Karpas-422 (cell line): ENCODE data around the gene KIRREL3. TPM values are rescaled to one million over a fixed set of nuclear protein-coding genes. Genes with fewer than 3 reads are reported as not detected.
"Not testable (repeated sequence)": the region's sequence is repeated elsewhere in the genome, so short reads cannot be mapped to it uniquely, and the experiment has no call there.

Source experiments
- DNase-seq: peaks from one replicate; pipeline ENCODE4 v3.0.0-alpha.2; 2015
- H2AFZ ChIP-seq: fragments of 200-600 bp; sonication (generic); 2 replicates; pipeline ENCODE4 v1.6.1; 2014; ENCODE audit warnings: antibody characterized with exemption, low read length, mixed read lengths
- H3K27ac ChIP-seq: fragments of 200-600 bp; sonication (generic); 2 replicates; pipeline ENCODE4 v1.5.1; 2014; ENCODE audit warnings: mild to moderate bottlenecking, low read length, moderate library complexity
- H3K27me3 ChIP-seq: fragments of 200-600 bp; sonication (generic); 2 replicates; pipeline ENCODE4 v1.6.1; 2014; ENCODE audit warnings: low read length, mixed read lengths
- H3K36me3 ChIP-seq: fragments of 200-600 bp; sonication (generic); 2 replicates; pipeline ENCODE4 v1.6.1; 2014; ENCODE audit warnings: low read length, mixed read lengths; ENCODE audit not compliant: insufficient read depth
- H3K4me1 ChIP-seq: fragments of 200-600 bp; sonication (generic); 2 replicates; pipeline ENCODE4 v1.6.1; 2014; ENCODE audit warnings: mild to moderate bottlenecking, low read length, mixed read lengths
- H3K4me2 ChIP-seq: fragments of 200-600 bp; sonication (generic); 2 replicates; pipeline ENCODE4 v1.6.1; 2014; ENCODE audit warnings: low read length, low read depth, mild to moderate bottlenecking; ENCODE audit not compliant: poor library complexity, severe bottlenecking
- H3K4me3 ChIP-seq: fragments of 200-600 bp; sonication (generic); 2 replicates; pipeline ENCODE4 v1.5.1; 2014; ENCODE audit warnings: mild to moderate bottlenecking, antibody characterized with exemption, low read length, mixed read lengths
- H3K79me2 ChIP-seq: fragments of 200-600 bp; sonication (generic); 2 replicates; pipeline ENCODE4 v1.6.1; 2014; ENCODE audit warnings: mild to moderate bottlenecking, low read length, mixed read lengths
- H3K9ac ChIP-seq: fragments of 200-600 bp; sonication (generic); 2 replicates; pipeline ENCODE4 v1.6.0; 2014; ENCODE audit warnings: low read length
- H3K9me2 ChIP-seq: fragments of 200-600 bp; sonication (generic), shearing (Covaris generic); replicated peaks from 2 replicates; pipeline ENCODE4 v1.6.0; 2014; ENCODE audit warnings: mild to moderate bottlenecking, low read length, moderate library complexity; ENCODE audit not compliant: insufficient read depth
- H3K9me3 ChIP-seq: fragments of 300-700, 200-600 bp; sonication (generic); 2 replicates; pipeline ENCODE4 v1.6.1; 2014; ENCODE audit warnings: low read length, mixed read lengths
- H4K20me1 ChIP-seq: fragments of 200-600 bp; sonication (generic); 2 replicates; pipeline ENCODE4 v1.6.1; 2014; ENCODE audit warnings: mild to moderate bottlenecking, antibody characterized with exemption, low read length, low read depth; ENCODE audit not compliant: insufficient read depth
- total RNA-seq: library from RNA; depleted of rRNA; stranded (reverse); fragments of >200 nt; shearing (Covaris generic); gene quantifications from 2 replicates; pipeline ENCODE4 v1.2.3, GENCODE V29; 2014; ENCODE audit warnings: low replicate concordance

The KIRREL3 gene
- total RNA-seq, 1 experiment from 2014 or later: not detected

DNA sequence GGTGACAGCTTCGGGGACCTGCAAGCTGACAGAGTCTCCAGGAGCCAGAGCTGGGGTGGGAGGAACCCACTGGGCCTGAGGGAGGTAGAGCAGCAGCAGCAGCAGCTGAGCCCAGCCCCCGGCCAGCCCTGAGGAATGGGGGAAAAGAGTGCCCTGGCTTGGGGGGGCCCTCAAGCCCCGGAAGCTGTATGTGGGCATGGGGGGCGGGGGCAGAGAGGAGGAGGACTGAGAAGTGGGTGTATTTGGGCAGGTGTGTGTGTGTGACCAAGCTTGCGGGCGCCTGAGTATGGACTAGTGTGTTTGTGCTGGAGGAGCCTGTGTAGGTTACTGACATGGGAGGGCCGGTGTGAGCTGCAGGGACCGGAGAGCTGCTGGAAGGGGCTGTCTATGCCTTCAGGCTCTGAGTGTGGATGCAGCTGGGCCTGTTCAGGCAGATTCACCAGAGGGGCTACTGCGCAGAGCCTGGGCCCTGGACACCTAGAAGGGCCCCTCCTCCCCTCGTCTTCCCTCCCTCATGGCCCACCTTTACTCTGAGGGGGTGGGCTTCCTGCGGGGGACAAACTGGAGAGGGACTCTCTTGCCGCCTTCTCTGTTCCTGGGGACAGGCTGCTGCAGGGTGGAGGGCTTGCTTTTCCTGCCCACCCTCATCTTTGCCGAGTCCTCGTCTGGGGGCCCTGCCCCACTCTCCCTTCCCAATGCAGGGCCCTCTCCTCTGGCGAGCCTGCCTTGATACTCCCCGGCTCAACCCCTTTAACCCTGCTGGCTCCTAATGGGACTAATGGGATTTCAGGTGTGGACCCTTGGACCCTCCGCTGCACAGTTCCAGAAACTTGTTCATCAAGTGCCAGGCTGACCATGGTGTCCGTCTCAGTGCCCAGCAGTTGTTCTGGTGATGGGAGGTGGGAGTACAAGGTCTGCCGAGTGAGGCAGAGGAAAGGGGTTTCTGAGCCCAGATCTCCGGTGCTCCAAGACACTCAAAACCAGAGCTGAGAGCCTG is 616.9 kb downstream of the KIRREL3 start:
- H3K9ac ChIP-seq: no peak overlapping the region
- no peaks in the 10 kb centered on the region for H3K27me3 ChIP-seq
- H3K27ac ChIP-seq: no peak overlapping the region
- H3K9me3 ChIP-seq: no peaks in the 10 kb centered on the region
- H3K4me2 ChIP-seq: no peak overlapping the region
- H3K79me2 ChIP-seq: no peaks in the 10 kb centered on the region
- H3K4me3 ChIP-seq: no peak overlapping the region
- DNase-seq: no peak
- H3K36me3 ChIP-seq: no peaks in the 10 kb centered on the region
- H4K20me1 ChIP-seq: no peaks in the 10 kb centered on the region
- no peaks in the 10 kb centered on the region for H3K9me2 ChIP-seq
- no peak overlapping the region for H2AFZ ChIP-seq
- H3K4me1 ChIP-seq: peaks cover 10% of the 10 kb centered on the region

DNA sequence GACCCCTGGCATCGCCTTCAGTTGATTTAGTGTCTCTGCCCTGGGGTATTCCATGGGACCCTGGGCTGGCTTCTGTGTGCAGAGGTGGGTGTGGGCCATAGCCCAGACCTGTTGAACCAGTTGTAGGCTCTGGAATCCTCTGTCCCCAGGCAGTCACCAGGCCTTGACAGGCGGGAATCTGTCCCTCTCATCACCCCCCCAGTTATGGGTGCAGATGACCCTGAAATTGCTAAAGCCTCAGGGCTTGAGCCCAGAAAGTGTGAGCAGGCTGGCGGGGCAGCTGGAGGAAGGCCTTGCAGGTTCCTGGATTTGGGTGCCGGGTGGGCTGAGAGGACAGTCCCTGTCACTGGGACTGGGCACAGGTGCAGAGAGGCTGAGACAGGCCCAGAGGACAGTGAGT is 617.9 kb downstream of the KIRREL3 start:
- not testable (repeated sequence) for H3K4me2 ChIP-seq, H2AFZ ChIP-seq, DNase-seq, H3K27me3 ChIP-seq, H4K20me1 ChIP-seq, H3K9me2 ChIP-seq, H3K9ac ChIP-seq, H3K79me2 ChIP-seq, H3K4me3 ChIP-seq, H3K36me3 ChIP-seq, H3K27ac ChIP-seq, H3K4me1 ChIP-seq, H3K9me3 ChIP-seq

DNA sequence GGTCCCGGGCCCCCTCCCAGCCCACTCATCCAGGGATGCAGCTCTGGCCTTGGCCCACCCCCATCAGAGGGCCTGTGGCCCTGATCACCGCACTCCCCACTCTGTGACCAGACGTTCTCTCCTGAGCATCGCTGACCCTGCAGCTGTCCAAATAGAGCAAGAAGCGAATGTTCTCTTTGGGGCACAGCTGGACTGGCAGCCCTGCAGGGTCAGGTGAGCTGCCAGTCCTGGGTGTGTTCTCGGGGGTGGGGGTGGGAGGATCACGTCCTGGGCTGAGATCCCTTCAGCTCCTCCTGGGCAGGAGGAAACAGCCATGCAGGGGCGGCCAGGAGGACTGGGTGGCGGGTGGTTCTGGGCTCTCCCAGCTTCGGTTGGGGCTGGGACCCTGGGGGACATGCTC is 618.6 kb downstream of the KIRREL3 start:
- not testable (repeated sequence) for H3K27ac ChIP-seq, H3K9ac ChIP-seq, H4K20me1 ChIP-seq, H3K9me3 ChIP-seq, H3K27me3 ChIP-seq, H2AFZ ChIP-seq, H3K4me1 ChIP-seq, H3K9me2 ChIP-seq, H3K36me3 ChIP-seq, H3K4me2 ChIP-seq, DNase-seq, H3K4me3 ChIP-seq, H3K79me2 ChIP-seq

DNA sequence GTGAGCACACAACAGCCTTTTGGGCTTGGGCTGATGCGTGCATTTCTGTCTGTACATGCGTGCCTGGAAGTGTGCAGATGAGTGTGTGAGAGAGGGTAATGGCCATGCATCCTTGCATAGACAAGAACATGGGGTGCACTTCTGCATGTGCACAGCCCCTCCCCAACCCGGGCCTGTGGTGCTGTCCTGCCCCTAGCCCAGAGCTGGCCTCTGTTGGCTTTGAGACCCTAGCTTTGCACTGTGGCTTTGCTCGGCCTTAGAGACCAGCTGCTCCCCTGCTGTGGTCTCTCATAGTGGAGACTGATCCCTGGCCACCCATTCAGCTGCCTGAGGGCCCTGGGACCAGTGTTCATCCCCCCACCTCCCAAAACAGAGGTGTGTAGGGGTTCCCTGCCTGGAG is 619.7 kb downstream of the KIRREL3 start:
- no peak overlapping the region for H3K9ac ChIP-seq
- H4K20me1 ChIP-seq: 0 out of 2 replicates have a peak, but pooled peaks cover 3% of the 10 kb centered on the region
- no peaks in the 10 kb centered on the region for H3K9me3 ChIP-seq
- no peaks in the 10 kb centered on the region for H3K36me3 ChIP-seq
- no peaks in the 10 kb centered on the region for H3K9me2 ChIP-seq
- H3K4me3 ChIP-seq: no peak overlapping the region
- H3K27ac ChIP-seq: no peak overlapping the region
- H2AFZ ChIP-seq: no peak overlapping the region
- H3K79me2 ChIP-seq: no peaks in the 10 kb centered on the region
- H3K27me3 ChIP-seq: no peaks in the 10 kb centered on the region
- H3K4me2 ChIP-seq: no peak overlapping the region
- no peak for DNase-seq
- H3K4me1 ChIP-seq: no peaks in the 10 kb centered on the region

DNA sequence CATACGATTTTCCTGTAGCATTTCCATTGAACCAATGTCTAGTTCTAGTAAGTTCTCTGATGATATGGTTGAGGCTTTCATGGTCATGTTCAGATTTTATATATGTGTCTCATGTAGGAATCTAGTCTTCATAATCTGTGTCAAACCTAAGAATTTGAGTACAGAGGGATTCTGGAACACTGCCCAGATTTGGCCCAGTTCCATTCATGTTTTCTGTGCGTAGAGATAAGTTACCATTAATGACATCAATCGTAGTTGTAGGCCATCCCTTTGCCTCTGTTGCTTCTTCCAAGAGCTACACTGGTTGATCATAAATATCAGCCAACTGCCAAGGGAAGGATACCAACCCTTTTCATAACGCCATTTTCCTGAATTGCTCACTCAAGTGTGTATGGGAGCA is 621.8 kb downstream of the KIRREL3 start:
- no peak for DNase-seq
- Histone ChIP-seq H3K27ac (no peak overlapping the region), H3K9ac (no peak overlapping the region), H3K4me2 (no peak overlapping the region), H3K4me1 (no peaks in the 10 kb centered on the region), H3K4me3 (no peak overlapping the region), H4K20me1 (0 out of 2 replicates have a peak, but pooled peaks cover 3% of the 10 kb centered on the region), H2AFZ (no peak overlapping the region), H3K9me3 (no peaks in the 10 kb centered on the region), H3K27me3 (no peaks in the 10 kb centered on the region), H3K36me3 (no peaks in the 10 kb centered on the region), H3K79me2 (no peaks in the 10 kb centered on the region), H3K9me2 (no peaks in the 10 kb centered on the region)

DNA sequence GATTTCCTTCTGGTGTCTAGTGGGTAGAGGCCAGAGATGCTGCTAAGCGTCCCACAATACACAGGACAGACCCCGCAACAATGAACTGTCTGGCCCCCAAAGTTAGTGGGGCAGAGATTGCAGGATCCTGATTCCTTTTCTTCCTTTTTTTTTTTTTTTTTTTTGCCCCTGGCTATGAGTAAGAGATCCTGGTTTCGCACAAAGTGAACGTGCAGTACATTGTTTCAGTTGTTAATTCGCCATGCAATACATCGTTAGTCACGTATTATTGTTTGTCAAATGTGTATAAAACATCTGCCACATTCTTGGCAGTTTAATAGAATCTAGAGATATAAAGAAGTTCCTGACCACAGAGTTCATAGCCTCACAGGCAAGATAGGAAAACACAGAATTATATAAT is 624.8 kb downstream of the KIRREL3 start:
- no peaks in the 10 kb centered on the region for H3K9me3 ChIP-seq
- no peak overlapping the region for H3K27ac ChIP-seq
- 0 out of 2 replicates have a peak, but pooled peaks cover 3% of the 10 kb centered on the region for H4K20me1 ChIP-seq
- H3K4me1 ChIP-seq: no peaks in the 10 kb centered on the region
- H2AFZ ChIP-seq: no peak overlapping the region
- no peaks in the 10 kb centered on the region for H3K36me3 ChIP-seq
- no peak overlapping the region for H3K9ac ChIP-seq
- no peak overlapping the region for H3K4me2 ChIP-seq
- no peak overlapping the region for H3K4me3 ChIP-seq
- H3K9me2 ChIP-seq: no peaks in the 10 kb centered on the region
- DNase-seq: no peak
- no peaks in the 10 kb centered on the region for H3K27me3 ChIP-seq
- H3K79me2 ChIP-seq: no peaks in the 10 kb centered on the region

DNA sequence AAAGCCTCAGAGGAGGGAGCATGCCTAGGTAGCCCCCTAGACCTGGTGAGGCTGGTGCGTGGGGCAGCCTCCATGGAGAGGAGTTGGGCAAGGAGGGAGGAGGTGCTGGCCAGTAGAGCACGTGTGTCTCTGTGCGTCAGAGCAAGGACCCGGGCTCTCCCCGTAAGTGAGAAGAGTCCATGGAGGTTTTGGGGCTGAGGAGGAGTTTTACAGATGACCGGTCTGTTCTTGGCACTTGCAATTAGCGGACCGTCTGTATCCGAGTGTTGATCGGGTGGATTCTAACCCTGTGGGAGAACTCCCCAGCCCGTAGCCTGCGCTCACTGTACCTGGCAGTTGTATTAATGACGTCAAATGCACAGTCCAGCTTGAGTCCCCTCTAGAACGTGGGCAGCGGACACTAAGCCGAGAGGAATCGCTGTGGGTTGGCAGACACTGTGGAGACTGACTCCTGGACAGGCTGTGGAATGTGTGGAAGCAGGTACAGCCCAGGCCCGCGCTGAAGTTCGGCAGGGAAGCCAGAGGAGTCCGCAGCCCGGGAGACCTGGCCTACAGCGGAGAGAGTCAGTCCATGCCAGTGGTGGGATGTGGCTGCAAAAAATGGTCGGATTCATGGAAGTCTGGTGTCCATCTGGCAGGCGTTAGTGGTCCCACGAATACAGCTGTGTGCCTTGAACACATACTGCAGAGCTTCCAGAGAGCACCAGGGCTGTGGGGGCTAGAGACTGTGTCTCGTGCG is 625.8 kb downstream of the KIRREL3 start:
- H3K4me2 ChIP-seq, H3K36me3 ChIP-seq, H4K20me1 ChIP-seq, H3K4me1 ChIP-seq, H3K27me3 ChIP-seq, H3K79me2 ChIP-seq, H3K9me3 ChIP-seq, DNase-seq, H2AFZ ChIP-seq, H3K9me2 ChIP-seq, H3K4me3 ChIP-seq, H3K27ac ChIP-seq, H3K9ac ChIP-seq: not testable (repeated sequence)

DNA sequence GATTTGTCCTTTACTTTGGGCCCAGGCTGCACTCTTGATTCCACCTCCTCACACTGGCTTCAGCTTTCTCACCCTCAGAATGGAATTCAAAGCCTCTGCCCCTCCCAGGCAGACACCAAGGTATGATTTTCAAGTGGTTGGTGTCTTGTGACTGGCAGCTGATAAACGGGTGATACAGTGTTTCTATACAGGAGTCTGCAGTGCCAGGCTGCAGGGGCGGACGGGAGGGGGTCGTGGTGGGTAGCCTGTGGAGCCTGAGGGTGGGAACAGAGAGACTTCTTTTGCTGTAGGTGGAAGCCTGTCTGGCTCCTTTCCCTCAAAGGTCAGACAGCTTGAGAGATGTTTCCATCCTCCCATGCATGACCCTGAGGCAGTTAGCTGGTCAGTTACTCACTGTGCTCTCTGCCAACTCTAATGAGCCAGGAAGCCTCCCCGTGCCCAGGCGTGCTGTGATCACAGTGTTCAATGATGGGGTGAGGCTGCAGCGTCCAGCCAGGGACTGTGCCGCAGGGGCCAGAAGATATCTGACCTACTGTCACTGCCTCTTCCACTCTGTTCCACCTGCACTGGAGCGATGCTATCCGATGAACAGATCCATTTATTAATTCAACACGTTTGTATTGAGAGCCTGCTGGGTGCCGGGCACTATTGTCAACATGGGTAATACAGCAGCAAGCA is 627.0 kb downstream of the KIRREL3 start:
- H3K27me3 ChIP-seq, H3K4me2 ChIP-seq, DNase-seq, H3K9me3 ChIP-seq, H2AFZ ChIP-seq, H3K79me2 ChIP-seq, H3K4me1 ChIP-seq, H4K20me1 ChIP-seq, H3K27ac ChIP-seq, H3K9me2 ChIP-seq, H3K9ac ChIP-seq, H3K36me3 ChIP-seq, H3K4me3 ChIP-seq: not testable (repeated sequence)
